Epithelial cell of proximal tubule (primary cell): ENCODE measurements around the gene PRKCQ. TPM values are rescaled to one million over a fixed set of nuclear protein-coding genes. Genes with fewer than 3 reads are reported as not detected.

ENCODE experiments used
- DNase-seq: peaks from one replicate; pipeline ENCODE4 v3.0.0-alpha.2; 2011; ENCODE audit warnings: low read depth
- H3K4me3 ChIP-seq: 2 replicates; pipeline ENCODE4 v1.5.1; 2011; ENCODE audit warnings: low read depth, mild to moderate bottlenecking, low read length
- CTCF ChIP-seq: conservative IDR thresholded peaks from 2 replicates; pipeline ENCODE4 v1.5.1; 2012; ENCODE audit warnings: low read depth, mild to moderate bottlenecking, low read length
- total RNA-seq: library from RNA; depleted of rRNA; stranded (reverse); fragments of >200 nt; gene quantifications from 2 replicates; pipeline ENCODE4 v1.2.3, GENCODE V29; 2015

The PRKCQ gene
- total RNA-seq, 1 donor from 2014 or later, result 6.8 TPM

DNA sequence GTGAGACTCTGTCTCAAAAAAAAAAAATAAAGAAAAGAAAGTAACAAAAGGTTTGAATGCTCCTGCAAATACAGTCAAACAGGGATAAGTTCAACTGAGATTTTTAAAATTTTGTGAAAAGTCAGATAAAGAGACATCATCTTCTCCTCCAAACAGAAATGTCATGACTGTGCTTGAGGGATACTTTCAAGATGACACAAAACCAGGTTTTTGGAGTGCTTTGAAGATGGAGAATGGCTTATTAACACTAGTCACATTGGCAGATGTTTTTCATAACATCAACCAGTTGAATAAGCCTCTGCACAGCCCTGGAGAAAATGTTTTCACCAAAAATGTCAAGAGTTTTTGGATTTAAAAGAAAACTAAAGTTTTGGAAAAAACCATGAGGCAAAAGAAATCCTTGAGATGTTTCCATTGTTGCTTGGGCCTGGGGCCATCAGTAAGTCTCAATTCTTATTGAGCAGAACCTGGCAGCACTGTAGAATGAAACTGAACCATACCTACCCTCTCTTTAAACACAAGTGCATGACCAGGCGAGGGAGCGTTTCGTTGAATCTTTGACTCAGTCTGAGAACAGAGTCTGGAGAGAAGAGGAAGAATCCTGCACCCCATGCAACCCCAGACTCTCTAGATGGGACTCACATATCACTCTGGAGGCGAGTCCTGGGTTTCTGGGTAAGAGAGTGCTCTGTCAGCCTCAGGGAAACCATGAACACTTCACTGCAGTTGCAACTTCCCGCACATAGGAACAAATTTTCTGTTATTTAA is 37.4 kb upstream of the PRKCQ start:
- no peak for TF ChIP-seq CTCF
- no peak for DNase-seq
- H3K4me3 ChIP-seq, result no peak overlapping the region

DNA sequence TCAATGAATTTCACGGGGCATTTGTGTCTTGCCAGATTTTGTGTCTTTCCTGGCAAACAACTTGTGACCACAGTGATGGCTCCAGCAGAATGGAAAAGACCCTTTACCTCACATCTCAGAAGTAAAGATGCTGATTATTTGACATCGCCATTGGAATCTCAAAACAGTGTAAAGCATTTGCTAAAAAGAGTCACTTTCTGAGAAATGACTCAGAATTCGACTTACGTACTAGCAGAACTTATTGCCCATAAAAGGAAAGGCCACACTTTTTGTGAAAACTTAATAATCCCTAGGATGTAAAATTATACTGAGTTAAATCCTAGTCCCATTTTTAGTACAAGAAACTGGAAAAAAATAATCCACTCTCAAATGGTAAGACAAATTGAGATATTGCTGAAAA is 35.9 kb upstream of the PRKCQ start:
- TF ChIP-seq CTCF, result no peak
- DNase-seq, result no peak

GRCh38 chr10:6612371-6612770 is 32.3 kb upstream of the PRKCQ start:
- no peak overlapping the region for H3K4me3 ChIP-seq
- no peak for DNase-seq
- TF ChIP-seq CTCF, result no peak

More for the DNA sequence above, 35.9 kb upstream of the PRKCQ start:
- no peak overlapping the region for H3K4me3 ChIP-seq

GRCh38 chr10:6610647-6611046 is 30.6 kb upstream of the PRKCQ start:
- H3K4me3 ChIP-seq, result no peak overlapping the region
- no peak for DNase-seq
- TF ChIP-seq CTCF, result no peak

- no peak for DNase-seq
- H3K4me3 ChIP-seq, result no peak overlapping the region
- no peak for TF ChIP-seq CTCF
These were observed 29.5 kb upstream of the PRKCQ start for GRCh38 chr10:6609625-6610024.

- no peak for DNase-seq
- TF ChIP-seq CTCF, result no peak
- no peak overlapping the region for H3K4me3 ChIP-seq
These were observed 27.7 kb upstream of the PRKCQ start for GRCh38 chr10:6607778-6608177.

DNA sequence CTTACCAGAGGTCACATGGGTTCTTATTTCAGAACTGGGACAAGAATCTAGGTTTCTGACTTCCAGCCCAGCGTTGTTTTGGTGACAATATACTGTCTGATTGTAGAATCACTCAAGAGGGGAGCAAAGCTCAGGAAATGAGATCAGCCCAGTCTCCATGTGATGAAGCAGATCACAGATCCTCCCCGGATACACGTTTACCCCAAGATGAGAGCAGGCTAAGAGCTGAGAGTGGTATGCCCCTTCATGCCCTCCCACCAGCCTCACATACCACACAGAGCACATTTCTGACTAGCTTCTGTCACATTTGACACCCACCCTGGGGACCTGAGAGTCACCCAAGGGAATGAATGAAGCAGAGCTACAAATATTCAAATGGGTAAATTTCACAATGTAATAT is 27.1 kb upstream of the PRKCQ start:
- TF ChIP-seq CTCF, result no peak
- no peak for DNase-seq

More for the DNA sequence above, 27.1 kb upstream of the PRKCQ start:
- H3K4me3 ChIP-seq, result no peak overlapping the region
